DND-41 (cell line): Measurements from ENCODE around the gene NDUFS8.

Experiments used
- EZH2 ChIP-seq: IDR thresholded peaks from 3 replicates; pipeline ENCODE4 v1.6.1; 2012; ENCODE audit warnings: borderline replicate concordance, low read depth, mild to moderate bottlenecking, moderate library complexity, low read length, inconsistent platforms; ENCODE audit not compliant: severe bottlenecking
- TF ChIP-seq, protein P1 (sequence below): IDR thresholded peaks from 2 replicates; pipeline ENCODE4 v1.5.1; 2012; ENCODE audit warnings: borderline replicate concordance, low read length, moderate library complexity, mild to moderate bottlenecking; ENCODE audit not compliant: poor library complexity, severe bottlenecking; ENCODE audit errors: extremely low read depth

DNA sequence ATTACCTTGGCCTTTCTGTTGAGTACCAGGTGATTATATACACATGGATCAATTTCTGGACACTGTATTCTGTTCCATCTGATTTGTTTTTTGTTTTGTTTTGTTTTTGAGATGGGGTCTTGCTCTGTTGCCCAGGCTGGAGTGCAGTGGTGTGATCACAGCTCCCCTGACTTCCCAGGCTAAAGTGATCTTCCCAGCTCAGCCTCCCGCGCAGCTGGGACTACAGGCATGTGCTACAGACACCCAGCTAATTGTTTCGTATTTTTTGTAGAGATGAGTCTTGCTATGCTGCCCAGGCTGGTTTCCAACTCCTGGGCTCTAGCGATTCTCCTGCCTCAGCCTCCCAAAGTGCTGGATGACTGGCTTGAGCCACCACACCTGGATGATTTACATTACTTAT lies 27.3 kb downstream of the NDUFS8 start:
- TF ChIP-seq, protein P1, sequence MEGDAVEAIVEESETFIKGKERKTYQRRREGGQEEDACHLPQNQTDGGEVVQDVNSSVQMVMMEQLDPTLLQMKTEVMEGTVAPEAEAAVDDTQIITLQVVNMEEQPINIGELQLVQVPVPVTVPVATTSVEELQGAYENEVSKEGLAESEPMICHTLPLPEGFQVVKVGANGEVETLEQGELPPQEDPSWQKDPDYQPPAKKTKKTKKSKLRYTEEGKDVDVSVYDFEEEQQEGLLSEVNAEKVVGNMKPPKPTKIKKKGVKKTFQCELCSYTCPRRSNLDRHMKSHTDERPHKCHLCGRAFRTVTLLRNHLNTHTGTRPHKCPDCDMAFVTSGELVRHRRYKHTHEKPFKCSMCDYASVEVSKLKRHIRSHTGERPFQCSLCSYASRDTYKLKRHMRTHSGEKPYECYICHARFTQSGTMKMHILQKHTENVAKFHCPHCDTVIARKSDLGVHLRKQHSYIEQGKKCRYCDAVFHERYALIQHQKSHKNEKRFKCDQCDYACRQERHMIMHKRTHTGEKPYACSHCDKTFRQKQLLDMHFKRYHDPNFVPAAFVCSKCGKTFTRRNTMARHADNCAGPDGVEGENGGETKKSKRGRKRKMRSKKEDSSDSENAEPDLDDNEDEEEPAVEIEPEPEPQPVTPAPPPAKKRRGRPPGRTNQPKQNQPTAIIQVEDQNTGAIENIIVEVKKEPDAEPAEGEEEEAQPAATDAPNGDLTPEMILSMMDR, result no peak
- TF ChIP-seq EZH2, result no peak
